AG09319 (cell line): ENCODE data around the gene KLHL29.

Experiments used
- DNase-seq: peaks from one replicate; pipeline ENCODE4 v3.0.0-alpha.2; 2010; ENCODE audit warnings: low read depth; ENCODE audit errors: extremely low read depth
- CTCF ChIP-seq: IDR thresholded peaks from 2 replicates; pipeline ENCODE4 v1.5.1; 2011; ENCODE audit warnings: low read depth, mild to moderate bottlenecking, inconsistent platforms, low read length, moderate library complexity

The KLHL29 gene

GRCh38 chr2:23571527-23572282 lies 186.7 kb downstream of the KLHL29 start:
- no peak for DNase-seq

GRCh38 chr2:23574919-23575654 lies 190.1 kb downstream of the KLHL29 start:
- DNase-seq = no peak
- TF ChIP-seq CTCF = no peak

More at GRCh38 chr2:23571527-23572282, 186.7 kb downstream of the KLHL29 start:
- no peak for TF ChIP-seq CTCF

- no peak; the same call in 1 of the 2 replicates for TF ChIP-seq CTCF
- no peak for DNase-seq
Measured at GRCh38 chr2:23578964-23579671, 194.1 kb downstream of the KLHL29 start.

GRCh38 chr2:23579674-23580073 lies 194.7 kb downstream of the KLHL29 start:
- DNase-seq = no peak
- TF ChIP-seq CTCF = no peak

GRCh38 chr2:23583467-23583866 lies 198.5 kb downstream of the KLHL29 start:
- no peak for DNase-seq

GRCh38 chr2:23584054-23584745 lies 199.2 kb downstream of the KLHL29 start:
- no peak for DNase-seq
- no peak for TF ChIP-seq CTCF

More at GRCh38 chr2:23583467-23583866, 198.5 kb downstream of the KLHL29 start:
- TF ChIP-seq CTCF = no peak
